Embryonic facial prominence (tissue), 1 donor: Measurements from ENCODE around the gene NANOS3.

ENCODE experiments used
- DNase-seq: peaks from one replicate; pipeline ENCODE4 v3.0.0-alpha.2; 2016; ENCODE audit errors: extremely low spot score

NANOS3 gene

DNA sequence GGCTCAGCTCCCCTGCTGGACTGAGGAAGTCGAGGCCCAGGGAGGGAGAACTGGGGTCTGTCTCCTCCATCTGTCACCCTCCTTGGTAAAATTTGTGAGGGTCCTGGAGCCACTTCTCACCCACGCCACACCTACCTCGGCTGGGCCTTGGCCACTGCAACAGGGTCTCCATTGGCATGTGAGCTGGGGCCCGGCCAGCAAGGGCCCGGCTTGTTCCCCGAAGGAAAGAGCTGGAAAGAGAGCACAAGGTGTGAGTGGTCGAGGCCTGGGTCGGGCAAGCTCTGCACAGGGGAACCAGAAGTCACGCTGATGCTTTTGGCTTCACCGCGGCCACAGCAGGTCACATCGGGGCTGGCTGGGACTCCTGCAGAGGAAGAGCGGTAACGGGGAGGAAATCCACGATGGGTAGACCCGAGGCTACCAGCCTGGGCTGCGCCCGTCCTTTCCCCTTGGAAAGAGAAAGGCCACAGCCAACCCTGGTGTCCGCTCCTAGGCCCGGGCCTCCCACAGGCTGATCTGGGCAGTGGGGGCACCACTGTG, 9.0 kb downstream of the NANOS3 start:
- no peak for DNase-seq

DNA sequence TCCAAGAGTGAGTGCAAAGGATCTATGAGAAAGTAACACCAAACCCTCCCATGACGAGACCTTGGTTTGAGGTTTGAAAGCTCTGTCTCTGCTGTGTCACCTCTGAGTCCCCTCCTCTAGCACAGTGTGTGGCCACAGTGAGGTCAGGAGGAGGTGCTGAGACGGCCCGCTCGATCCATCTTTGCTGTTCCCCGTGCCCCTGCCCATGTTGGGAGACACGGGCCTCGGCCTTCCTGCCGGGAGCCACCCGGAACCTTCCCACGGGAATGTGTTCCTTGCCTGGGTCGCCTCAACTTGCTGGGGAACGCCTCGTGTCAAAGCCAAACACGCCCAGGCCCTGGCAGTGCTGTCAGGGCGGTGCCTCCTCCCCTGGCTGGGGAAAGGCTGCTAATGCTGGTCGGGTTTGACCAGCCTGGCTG, 10.1 kb downstream of the NANOS3 start:
- no peak for DNase-seq

DNA sequence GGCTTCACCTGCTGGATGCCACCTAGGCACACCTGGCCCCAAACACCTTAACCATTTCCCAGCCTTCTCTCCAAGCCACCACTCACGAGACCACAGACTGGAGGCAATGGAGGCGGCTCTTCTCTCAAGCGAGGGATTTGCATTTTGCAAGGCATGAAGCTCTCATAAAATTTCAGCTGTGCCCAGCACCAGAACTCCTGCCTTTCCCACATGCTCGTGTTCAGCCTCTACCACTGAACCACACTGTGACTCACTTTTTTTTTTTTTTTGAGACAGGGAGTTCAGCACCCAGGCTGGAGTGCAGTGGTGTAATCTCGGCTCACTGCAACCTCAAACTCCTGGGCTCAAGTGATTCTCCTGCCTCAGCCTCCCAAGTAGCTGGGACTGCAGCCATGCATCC, 10.6 kb downstream of the NANOS3 start:
- no peak for DNase-seq

DNA sequence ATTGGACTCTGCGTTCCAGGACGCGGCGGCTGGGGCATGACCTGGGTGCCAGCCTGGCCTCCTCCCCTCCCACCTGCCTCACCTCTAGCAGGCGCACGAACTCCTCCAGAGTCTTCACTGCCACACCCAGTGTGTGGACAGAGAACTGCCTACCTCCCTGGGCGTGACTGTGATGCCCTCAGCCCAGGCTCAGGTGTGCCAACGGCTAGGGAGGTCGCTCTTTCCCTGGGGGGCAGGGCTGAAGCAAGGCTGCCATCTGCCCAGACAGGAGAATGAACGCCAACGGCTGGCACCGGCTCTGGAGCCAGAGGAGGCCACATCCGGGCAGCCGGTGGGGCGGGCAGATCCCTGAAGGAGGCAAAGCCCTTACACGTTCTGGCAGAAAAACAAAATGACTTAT, 11.3 kb downstream of the NANOS3 start:
- no peak for DNase-seq

DNA sequence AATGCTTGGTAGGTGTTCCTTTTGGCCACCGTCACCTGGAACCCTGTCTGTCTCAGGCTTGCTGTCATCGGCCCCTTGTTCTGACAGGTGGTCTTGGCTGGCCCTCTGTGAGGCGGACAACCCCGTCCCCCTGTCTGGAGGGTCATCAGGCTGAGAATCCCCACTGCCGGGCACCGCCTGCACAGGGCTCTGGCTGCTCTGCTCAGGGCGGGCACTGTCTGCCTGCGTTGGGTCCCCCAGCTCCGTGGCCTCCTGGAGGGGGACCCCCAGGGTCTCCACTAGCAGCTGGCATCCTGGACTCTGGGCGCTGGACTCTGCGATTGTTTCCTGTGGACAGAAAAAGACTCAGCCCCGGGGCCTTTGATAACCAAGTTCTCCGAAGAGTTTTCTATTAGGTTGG, 13.2 kb downstream of the NANOS3 start:
- DNase-seq, result no peak

DNA sequence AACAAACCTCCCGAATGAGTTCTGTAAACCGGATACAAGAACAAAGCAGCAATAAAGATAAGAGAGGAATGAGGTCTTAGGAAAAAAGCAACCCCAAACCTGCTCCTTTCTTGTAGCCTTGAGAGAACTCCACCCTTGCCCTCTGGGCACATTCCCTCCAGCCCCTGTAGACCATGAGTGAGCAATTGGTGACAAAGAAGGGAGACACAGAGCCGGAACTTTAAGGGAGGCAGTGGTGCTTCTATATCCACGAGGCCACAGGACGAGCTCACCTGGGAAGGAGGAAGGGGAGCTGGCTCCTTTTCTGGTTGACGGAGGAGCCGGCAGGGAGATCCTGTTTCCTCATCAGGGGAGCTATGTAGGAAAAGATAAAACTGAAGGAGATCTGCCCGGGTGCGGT, 15.9 kb downstream of the NANOS3 start:
- no peak for DNase-seq

DNA sequence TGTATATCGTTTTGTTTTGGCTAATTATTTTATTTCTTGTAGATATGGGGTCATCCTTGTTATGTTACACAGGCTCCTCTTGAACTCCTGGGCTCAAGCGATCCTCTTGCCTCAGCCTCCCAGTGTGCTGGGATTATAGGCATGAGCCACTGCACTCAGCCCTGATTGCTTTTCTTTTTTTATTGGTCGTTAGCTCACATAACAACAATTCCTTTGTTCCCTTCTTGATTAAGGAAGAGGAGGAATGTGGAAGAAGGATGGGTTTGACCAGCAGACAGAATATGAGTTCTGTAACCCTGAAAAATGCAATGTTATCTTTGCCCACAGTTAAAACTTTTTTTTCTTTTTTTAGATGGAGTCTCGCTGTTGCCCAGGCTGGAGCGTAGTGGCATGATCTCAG, 17.6 kb downstream of the NANOS3 start:
- no peak for DNase-seq

DNA sequence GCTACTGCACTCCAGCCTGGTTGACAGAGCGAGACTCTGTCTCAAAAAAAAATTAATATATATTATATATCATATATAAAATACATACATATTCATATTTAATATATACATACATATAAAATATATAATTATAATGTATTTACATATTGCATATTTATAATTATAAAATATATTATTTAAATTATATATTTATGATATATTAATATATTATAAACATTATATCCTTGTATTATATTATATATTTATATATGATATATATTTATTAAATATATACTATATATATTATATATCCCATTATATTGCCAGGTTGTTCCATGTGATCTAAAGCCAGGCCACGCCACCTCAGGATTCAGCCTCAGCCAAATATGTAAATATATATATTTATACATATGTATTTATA, 19.3 kb downstream of the NANOS3 start:
- no peak for DNase-seq

DNA sequence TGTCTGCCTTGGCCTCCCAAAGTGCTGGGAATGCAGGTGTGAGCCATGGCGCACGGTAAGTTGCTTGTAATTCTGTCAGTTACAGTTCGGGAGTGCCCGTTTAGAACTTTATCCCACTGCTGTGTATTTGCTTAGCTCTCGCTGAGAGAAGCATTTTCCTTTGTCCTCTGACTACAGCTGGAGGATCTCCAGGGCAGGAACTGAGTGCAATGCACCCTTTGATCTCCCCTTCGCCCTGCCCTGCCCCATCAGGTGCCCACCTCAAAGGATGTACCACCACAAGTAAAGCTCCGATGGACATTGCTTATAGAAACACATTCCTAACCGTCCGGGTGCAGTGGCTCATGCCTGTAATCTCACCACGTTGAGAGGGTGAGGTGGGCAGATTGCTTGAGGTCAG, 22.5 kb downstream of the NANOS3 start:
- DNase-seq, result no peak

DNA sequence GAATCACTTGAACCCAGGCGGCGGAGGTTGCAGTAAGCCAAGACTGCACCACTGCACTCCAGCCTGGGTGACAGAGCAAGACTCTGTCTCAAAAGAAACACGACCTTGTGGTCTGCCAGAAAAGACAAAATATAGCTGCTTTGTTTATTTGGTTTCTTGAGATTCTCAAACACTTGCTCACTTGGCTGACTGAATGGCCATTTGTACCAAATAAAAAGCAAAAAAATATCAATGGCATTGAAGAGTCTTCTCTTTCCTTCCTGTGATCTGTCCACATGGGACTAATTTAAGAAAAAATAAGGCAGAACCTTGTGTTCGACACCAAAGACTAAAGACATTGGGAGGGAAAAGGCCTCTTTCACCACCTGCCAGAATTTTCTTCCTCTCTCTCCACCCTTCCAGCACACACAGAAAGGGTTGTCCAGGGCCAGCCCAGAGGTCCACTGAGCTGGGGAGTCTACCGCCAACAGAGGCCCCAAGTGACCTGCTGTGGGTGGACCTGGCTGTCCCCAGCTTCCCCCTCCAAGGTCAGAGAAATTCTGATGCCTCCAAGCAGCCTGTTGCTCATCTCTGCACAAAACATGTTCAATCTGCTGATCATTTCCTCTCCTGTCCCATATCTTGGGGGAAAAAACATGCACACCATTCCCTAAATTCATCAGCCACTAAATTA, 23.1 kb downstream of the NANOS3 start:
- DNase-seq, result no peak

DNA sequence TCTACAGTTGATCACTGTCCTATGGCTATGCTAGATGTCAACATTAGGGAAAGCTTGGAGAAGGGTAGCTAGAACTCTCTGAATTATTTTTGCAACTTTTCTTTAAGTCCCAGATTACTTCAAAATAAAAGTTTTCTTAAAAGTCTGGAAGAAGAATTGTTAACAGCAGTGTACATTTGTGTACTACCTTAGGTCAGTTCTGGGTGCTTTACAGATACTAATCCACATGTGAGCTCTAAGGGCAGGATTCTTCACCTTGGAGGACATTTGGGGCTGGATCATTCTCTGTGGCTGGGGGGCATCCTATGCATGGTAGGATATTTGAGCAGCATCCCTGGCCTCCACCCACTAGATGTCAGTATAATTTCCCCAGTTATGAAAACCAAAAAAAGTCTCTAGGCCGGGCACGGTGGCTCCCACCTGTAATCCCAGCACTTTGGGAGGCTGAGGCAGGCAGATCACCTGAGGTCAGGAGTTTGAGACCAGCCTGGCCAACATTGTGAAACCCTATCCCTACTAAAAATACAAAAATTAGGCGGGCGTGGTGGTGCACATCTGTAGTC, 26.1 kb downstream of the NANOS3 start:
- DNase-seq, result no peak

DNA sequence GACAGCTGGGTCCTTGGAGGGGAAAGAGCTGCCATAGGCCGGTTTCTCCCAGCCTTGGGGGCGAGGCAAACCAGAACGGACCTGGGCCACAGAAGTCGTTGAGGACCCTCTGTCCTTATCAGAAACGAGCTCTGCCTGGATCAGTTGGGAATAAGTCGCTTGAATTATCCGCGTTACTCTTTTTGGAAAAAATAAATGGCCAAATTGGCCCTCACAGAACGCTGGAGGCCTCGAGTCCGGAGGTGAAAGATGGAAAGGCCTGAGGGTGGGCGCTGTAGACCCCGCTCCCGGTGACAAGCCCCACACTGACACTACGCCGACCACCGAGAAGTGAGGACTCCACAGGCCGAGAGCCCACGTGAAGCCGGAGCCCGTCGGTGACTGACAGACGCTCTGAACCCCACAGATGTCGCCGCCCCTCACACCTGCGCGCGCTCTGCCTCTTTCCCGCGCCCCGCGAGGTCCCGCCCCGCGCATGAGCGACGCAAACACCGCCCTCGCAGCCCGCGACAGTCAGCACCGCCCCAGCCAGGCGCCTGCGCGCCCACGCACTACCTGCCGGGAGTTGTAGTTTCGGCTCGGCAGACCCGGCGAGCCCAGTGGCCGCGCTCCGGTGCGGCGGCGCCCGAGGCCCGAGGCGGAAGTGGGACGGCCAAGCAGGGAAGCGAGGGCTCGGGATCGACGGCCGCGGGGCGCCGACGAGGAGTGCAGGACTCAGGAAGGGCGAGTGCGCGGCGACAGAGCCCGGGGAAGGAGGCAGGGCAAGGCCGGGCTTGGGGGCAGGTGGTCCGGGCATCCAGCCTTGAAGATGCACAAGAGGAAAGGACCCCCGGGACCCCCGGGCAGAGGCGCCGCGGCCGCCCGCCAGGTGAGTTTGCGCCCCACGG, 28.9 kb downstream of the NANOS3 start, which contains the start of the genes BRME1 and CC2D1A:
Gene BRME1 (minus strand): TSS at position 484 of the 887 bp plus-strand sequence. CDS start 1,225 bp downstream, outside the sequence.
Gene CC2D1A (plus strand): TSS at position 568 of the 887 bp plus-strand sequence. CDS start 241 bp downstream, at position 809.
- DNase-seq, result peak; percentile 60

DNA sequence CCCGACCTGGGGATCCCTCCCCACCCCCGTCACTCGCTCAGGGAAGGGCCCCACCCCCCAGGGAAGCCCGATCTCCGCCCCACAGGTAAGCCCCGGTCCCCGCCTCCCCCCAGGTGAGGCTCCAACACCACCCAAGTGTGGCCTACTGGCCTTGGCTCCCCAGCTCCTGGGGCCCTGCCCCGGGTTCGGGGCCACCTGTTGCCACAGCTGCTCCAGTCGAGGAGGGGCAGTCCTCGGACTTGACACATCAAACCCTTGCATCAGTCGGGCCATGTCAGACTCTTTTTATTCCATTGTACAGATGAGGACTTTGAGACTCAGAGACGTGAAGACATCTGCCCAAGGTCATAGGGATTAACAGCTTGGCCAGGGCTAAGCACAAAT, 29.6 kb downstream of the NANOS3 start:
- no peak for DNase-seq

DNA sequence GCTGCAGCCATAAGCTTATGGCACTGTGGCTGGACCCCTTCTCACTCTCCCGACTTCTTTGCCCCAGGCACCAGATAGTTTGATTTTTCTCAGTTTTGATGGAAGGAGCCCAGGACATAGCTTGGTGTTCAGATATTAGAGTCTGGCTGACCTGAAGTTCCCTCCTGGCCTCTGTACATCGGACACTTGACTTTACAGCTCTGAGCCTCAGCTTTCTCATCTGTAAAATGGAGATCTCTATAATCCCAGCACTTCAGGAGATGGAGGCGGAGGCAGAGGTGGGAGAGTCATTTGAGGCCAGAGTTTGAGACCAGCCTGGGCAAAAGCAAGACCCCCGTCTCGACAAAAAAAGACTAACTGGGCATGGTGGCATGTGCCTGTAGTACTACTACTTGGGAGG, 30.0 kb downstream of the NANOS3 start:
- no peak for DNase-seq

DNA sequence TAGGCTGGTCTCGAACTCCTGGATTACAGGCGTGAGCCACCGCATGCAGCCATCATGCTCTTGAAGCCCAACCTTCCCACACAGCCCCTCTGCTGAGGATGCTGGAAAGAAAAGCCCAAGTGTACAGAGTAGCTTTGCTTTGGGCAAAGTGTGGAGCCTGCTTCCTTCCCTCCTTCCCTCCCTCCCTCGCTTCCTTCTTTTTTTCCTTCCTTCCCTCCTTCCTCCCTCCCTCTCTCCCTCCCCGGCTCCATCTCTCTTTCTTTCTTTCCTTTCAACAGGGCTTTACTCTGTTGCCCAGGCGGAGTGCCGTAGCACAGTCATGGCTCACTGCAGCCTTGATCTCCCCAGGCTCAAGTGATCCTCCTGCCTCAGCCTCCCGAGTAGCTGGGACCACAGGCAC, 31.7 kb downstream of the NANOS3 start:
- DNase-seq, result no peak

DNA sequence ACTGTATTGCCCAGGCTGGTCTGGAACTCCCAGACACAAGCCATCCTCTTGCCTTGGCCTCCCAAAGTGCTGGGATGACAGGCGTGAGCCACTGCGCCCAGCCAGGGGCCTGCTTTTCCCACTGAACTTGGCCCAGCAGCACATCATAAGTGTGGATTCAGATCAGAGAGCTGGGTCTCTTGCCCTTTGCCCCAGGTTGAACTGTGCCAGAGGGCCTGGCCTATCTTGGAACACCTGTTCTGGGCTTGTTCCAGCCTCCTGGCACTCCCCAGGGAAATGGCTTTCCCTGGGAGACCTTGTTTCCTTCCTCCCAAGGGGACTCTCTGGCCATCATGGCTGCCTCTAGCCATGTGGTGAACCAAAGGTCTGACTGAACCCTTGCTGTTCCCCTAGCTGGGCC, 32.5 kb downstream of the NANOS3 start:
- DNase-seq, result no peak

DNA sequence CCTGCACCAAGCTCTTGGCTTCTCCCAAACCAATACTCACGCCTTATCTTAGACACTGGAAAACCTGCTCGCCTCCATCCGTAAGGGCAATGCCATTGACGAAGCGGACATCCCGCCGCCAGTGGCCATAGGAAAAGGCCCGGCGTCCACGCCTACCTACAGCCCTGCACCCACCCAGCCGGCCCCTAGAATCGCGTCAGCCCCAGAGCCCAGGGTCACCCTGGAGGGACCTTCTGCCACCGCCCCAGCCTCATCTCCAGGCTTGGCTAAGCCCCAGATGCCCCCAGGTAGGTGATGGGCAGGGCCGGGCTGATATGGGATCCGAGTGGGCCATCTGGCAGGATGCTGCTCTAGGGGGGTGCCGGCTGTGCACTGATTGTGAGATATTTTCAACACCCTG, 36.4 kb downstream of the NANOS3 start:
- DNase-seq, result no peak

DNA sequence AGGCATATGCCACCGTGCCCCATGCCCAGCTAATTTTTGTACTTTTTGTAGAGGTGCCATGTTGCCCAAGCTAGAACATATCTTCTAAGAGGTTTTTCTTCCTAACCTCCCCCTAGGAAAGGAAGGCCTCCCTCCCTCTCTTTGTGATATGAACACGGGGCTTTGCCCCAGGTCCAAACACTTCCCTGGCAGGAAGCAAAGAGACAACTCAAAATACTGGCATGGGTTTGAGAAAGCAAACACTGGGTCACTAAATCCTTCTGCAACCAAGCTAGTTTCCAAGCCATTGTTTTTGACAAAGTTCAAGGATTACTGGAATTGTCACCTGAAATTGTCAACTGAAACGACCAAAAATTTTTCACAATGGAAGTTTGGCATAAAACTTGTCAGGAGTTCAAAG, 37.8 kb downstream of the NANOS3 start:
- no peak for DNase-seq

DNA sequence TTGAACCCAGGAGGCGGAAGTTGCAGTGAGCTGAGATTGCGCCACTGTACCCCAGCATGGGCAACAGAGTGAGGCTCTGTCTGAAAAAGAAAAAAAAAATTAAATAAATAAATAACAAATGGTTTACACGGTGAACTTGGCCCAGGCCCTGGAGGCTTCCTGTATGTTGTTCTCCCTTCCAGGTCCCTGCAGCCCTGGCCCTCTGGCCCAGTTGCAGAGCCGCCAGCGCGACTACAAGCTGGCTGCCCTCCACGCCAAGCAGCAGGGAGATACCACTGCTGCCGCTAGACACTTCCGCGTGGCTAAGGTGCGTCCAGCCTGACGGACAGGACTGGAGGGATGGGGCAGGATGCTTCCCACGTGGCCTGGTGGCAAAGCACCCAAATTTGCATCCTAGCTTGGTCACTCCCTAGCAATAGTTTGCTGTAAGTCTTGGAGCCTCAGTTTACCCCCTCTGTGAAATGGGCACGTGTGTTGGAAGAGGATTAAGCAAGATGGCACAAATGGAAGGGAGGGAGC, 41.0 kb downstream of the NANOS3 start:
- no peak for DNase-seq

DNA sequence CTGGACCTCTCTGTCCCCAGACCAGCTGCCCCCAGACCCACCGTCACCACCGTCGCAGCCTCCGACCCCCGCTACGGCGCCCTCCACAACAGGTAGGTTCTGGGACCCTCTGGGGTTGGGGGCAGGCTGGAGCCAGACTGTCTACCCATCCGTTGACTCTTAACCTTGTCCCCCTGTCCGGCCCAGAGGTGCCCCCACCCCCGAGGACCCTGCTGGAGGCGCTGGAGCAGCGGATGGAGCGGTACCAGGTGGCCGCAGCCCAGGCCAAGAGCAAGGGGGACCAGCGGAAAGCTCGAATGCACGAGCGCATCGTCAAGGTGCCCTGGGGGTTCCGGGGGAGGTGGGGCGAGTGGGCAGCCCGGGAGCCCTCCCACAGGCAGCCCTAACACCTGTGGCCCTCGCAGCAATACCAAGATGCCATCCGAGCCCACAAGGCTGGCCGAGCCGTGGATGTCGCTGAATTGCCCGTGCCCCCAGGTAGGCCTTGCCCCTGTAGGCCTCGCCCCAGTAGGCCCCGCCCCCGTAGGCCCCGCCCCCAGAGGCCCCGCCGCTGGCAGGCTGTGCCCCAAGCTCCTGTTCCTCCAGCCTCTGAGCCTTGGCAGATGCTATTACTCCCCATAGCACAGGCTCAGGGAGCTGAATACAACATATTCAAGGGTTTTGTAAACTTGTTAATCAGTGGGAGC, 41.9 kb downstream of the NANOS3 start:
- no peak for DNase-seq

DNA sequence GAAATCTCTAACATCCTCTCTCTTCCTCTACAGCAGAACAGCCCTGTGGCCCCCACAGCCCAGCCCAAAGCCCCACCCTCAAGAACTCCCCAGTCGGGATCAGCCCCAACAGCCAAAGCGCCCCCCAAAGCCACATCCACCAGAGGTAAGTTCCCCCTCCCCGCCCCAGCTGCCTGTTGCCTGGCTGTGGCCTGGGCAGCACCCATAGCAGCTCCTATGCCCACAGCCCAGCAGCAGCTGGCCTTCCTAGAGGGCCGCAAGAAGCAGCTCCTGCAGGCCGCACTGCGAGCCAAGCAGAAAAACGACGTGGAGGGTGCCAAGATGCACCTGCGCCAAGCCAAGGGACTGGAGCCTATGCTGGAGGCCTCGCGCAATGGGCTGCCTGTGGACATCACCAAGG, 43.6 kb downstream of the NANOS3 start:
- no peak for DNase-seq
